ENCODE measurements around the gene KRT1.

- no peak for TF ChIP-seq CTCF (IDR thresholded peaks at IDR 0.05)
- no peak for TF ChIP-seq EZH2phosphoT487 (IDR thresholded peaks at IDR 0.05; ENCODE audit: borderline replicate concordance, low read depth)
- TF ChIP-seq ZBTB33 (IDR thresholded peaks at IDR 0.05; ENCODE audit: borderline replicate concordance, low read depth) = no peak
- TF ChIP-seq RFX5 (IDR thresholded peaks at IDR 0.05; ENCODE audit: low read length) = no peak
- no peak for TF ChIP-seq IRF3 (IDR thresholded peaks at IDR 0.05; ENCODE audit: low read depth, low read length)
- TF ChIP-seq SIN3A (IDR thresholded peaks at IDR 0.05; ENCODE audit: borderline replicate concordance, low read depth, low read length) = no peak
- TF ChIP-seq USF1 (IDR thresholded peaks at IDR 0.05; ENCODE audit: borderline replicate concordance, low read depth) = no peak
- TF ChIP-seq POLR2AphosphoS5 (IDR thresholded peaks at IDR 0.05; ENCODE audit: low read depth, low read length) = no peak
- TF ChIP-seq RXRA (IDR thresholded peaks at IDR 0.05; ENCODE audit: borderline replicate concordance, low read depth) = no peak
- TF ChIP-seq ELF1 (IDR thresholded peaks at IDR 0.05) = no peak
Observed at GRCh38 chr12:52659395-52659794, 20.8 kb downstream of the KRT1 start.
